Smooth muscle cell (in vitro differentiated cells): ENCODE results near the gene PALMD. TPM values are rescaled to one million over a fixed set of nuclear protein-coding genes. Genes with fewer than 3 reads are reported as not detected.

ENCODE experiments used
- DNase-seq: peaks from one replicate; lab custom pipeline; 2025; ENCODE audit not compliant: unreplicated experiment; lab: John Stamatoyannopoulos, UW
- H2AFZ ChIP-seq: fragments of 200-600 bp; sonication (generic); 2 replicates; pipeline ENCODE4 v1.6.0; 2016; ENCODE audit warnings: antibody characterized with exemption, low read depth, mild to moderate bottlenecking
- H3F3A ChIP-seq: fragments of 200-600 bp; sonication (generic); 2 replicates; pipeline ENCODE4 v1.6.0; 2017; ENCODE audit warnings: antibody characterized with exemption, low read depth
- H3K27ac ChIP-seq: fragments of 200-600 bp; sonication (generic); 2 replicates; pipeline ENCODE4 v1.5.1; 2016; ENCODE audit warnings: low read depth, mild to moderate bottlenecking
- H3K27me3 ChIP-seq: fragments of 200-600 bp; sonication (generic); 2 replicates; pipeline ENCODE4 v1.6.1; 2016; ENCODE audit warnings: low read depth, mild to moderate bottlenecking
- H3K36me3 ChIP-seq: fragments of 200-600 bp; sonication (generic); 2 replicates; pipeline ENCODE4 v1.5.1; 2016; ENCODE audit warnings: low read depth
- H3K4me1 ChIP-seq: fragments of 200-600 bp; sonication (generic); 2 replicates; pipeline ENCODE4 v1.5.1; 2016; ENCODE audit warnings: low read depth
- H3K4me2 ChIP-seq: fragments of 200-600 bp; sonication (generic); 2 replicates; pipeline ENCODE4 v1.6.0; 2016; ENCODE audit warnings: mild to moderate bottlenecking
- H3K4me3 ChIP-seq: fragments of 200-600 bp; sonication (generic); 2 replicates; pipeline ENCODE4 v1.5.1; 2016; ENCODE audit warnings: mild to moderate bottlenecking
- H3K79me2 ChIP-seq: fragments of 200-600 bp; sonication (generic); 2 replicates; pipeline ENCODE4 v1.6.0; 2016; ENCODE audit warnings: low read depth, mild to moderate bottlenecking
- H3K9ac ChIP-seq: fragments of 200-600 bp; sonication (generic); 2 replicates; pipeline ENCODE4 v1.6.0; 2016; ENCODE audit warnings: low read depth
- H3K9me3 ChIP-seq: fragments of 200-600 bp; sonication (generic); replicated peaks from 2 replicates; pipeline ENCODE4 v1.5.1; 2016; ENCODE audit warnings: low read depth
- H4K20me1 ChIP-seq: fragments of 200-600 bp; sonication (generic); 2 replicates; pipeline ENCODE4 v1.6.0; 2016; ENCODE audit warnings: low read depth
- WGBS: methylation state at CpG from one replicate; pipeline ENCODE4 v1.1.7; 2016; ENCODE audit warnings: low lambda C conversion rate; 5-methylcytosine and 5-hydroxymethylcytosine counted together
- polyA plus RNA-seq: library from polyadenylated mRNA; unstranded; fragments of >200 nt; fragmentation: Nextera tagmentation; extraction: Ambion mirVana; gene quantifications from 2 replicates; pipeline ENCODE4 v1.2.1, GENCODE V29; 2016
- total RNA-seq: library from RNA; depleted of rRNA; stranded (reverse); fragments of >200 nt; gene quantifications from 2 replicates; pipeline ENCODE4 v1.2.3, GENCODE V29; 2014
- TF ChIP-seq, protein P1 (sequence below): fragments of 200-600 bp; sonication (generic); IDR thresholded peaks from 2 replicates; pipeline ENCODE4 v1.5.1; 2017; ENCODE audit warnings: borderline replicate concordance, mild to moderate bottlenecking, antibody characterized with exemption; ENCODE audit not compliant: insufficient read depth, poor library complexity, severe bottlenecking

PALMD gene
- total and polyA plus RNA-seq, 2 experiments from 2014 or later, result 1.1 to 1.2 TPM

DNA sequence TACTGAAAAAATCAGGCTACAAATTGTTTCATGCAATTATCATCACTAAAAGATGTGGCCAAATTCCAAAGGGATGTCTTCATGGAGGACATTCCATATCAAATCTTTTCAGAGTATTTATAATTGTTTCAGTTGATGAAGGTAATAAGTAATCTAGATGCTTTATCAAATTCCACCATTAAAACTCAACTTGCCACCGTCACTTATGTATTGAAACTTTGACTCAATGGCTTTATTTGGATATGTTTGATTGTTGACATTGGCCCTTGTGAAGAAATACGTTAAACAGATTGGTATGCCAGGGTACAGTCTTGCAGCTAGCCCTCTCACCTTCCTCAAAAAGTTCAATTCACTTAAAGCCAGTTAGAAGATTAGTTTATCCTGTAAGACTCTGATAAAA lies 32.2 kb upstream of the PALMD start:
- H3F3A ChIP-seq, result no peaks in the 10 kb centered on the region
- no peaks in the 10 kb centered on the region for H3K9me3 ChIP-seq
- no peak overlapping the region for H2AFZ ChIP-seq
- H3K36me3 ChIP-seq, result no peaks in the 10 kb centered on the region
- TF ChIP-seq, protein P1, sequence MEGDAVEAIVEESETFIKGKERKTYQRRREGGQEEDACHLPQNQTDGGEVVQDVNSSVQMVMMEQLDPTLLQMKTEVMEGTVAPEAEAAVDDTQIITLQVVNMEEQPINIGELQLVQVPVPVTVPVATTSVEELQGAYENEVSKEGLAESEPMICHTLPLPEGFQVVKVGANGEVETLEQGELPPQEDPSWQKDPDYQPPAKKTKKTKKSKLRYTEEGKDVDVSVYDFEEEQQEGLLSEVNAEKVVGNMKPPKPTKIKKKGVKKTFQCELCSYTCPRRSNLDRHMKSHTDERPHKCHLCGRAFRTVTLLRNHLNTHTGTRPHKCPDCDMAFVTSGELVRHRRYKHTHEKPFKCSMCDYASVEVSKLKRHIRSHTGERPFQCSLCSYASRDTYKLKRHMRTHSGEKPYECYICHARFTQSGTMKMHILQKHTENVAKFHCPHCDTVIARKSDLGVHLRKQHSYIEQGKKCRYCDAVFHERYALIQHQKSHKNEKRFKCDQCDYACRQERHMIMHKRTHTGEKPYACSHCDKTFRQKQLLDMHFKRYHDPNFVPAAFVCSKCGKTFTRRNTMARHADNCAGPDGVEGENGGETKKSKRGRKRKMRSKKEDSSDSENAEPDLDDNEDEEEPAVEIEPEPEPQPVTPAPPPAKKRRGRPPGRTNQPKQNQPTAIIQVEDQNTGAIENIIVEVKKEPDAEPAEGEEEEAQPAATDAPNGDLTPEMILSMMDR, result no peak
- no peaks in the 10 kb centered on the region for H3K79me2 ChIP-seq
- H4K20me1 ChIP-seq, result no peaks in the 10 kb centered on the region
- no peak overlapping the region for H3K9ac ChIP-seq
- no peak overlapping the region for H3K4me2 ChIP-seq
- H3K27ac ChIP-seq, result no peak overlapping the region
- no peak overlapping the region for H3K4me3 ChIP-seq
- H3K27me3 ChIP-seq, result no peaks in the 10 kb centered on the region
- no peak for DNase-seq
- 91% methylated on average over 2 of the region's 2 CpGs for WGBS
- no peaks in the 10 kb centered on the region for H3K4me1 ChIP-seq

DNA sequence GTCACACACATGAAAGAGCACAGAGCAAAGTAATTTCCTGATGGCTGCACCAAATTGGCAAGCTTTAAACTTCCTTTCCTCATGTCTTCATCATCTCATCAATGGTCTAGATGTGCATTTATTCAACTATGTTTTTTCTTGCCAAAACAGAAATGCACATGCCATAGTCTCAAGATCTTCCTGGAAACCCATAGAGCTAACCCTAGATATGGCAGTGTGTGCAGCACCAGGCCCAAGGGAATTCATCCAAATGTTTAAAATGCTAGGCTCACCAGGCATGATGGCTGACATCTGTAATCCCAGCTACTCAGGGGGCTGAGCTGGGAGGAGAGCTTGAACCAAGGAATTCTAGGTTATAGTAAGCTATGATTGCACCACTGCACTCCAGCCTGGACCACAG lies 31.2 kb upstream of the PALMD start:
- TF ChIP-seq, protein P1, result no peak
- no peak overlapping the region for H3K4me3 ChIP-seq
- H4K20me1 ChIP-seq, result no peaks in the 10 kb centered on the region
- no peak overlapping the region for H3K4me2 ChIP-seq
- H3K79me2 ChIP-seq, result no peaks in the 10 kb centered on the region
- no peaks in the 10 kb centered on the region for H3F3A ChIP-seq
- no peaks in the 10 kb centered on the region for H3K36me3 ChIP-seq
- H3K9ac ChIP-seq, result no peak overlapping the region
- H3K27ac ChIP-seq, result no peak overlapping the region
- H3K27me3 ChIP-seq, result no peaks in the 10 kb centered on the region
- no peak overlapping the region for H2AFZ ChIP-seq
- no peaks in the 10 kb centered on the region for H3K9me3 ChIP-seq
- DNase-seq, result no peak
- H3K4me1 ChIP-seq, result no peaks in the 10 kb centered on the region

DNA sequence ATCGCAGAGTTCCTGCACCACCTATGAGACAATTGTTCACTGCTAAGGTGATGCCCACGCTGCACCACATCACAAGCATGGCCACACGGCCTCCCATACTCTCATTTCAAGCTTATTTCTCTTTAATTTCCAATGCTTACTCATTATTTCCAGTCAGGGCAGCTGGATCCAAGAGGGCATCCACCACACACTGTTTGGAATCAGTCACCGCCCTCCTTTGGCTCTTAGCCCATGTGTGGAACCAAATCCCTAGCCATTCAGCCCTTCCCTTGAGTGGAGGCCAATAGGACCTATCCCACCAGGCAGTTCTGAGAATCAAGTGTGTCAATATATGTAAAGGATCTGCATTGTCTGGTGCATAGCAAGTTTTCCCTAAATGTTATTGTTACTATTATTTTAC lies 26.3 kb upstream of the PALMD start:
- Histone ChIP-seq H3K27ac (no peak overlapping the region), H3K27me3 (no peaks in the 10 kb centered on the region), H3F3A (no peaks in the 10 kb centered on the region), H3K36me3 (no peaks in the 10 kb centered on the region), H4K20me1 (no peaks in the 10 kb centered on the region), H2AFZ (no peak overlapping the region), H3K9me3 (no peaks in the 10 kb centered on the region), H3K4me3 (no peak overlapping the region), H3K9ac (no peak overlapping the region), H3K4me2 (no peak overlapping the region), H3K4me1 (no peaks in the 10 kb centered on the region), H3K79me2 (no peaks in the 10 kb centered on the region)
- WGBS, result 93% methylated on average over 4 of the region's 4 CpGs
- TF ChIP-seq, protein P1, result no peak
- no peak for DNase-seq

DNA sequence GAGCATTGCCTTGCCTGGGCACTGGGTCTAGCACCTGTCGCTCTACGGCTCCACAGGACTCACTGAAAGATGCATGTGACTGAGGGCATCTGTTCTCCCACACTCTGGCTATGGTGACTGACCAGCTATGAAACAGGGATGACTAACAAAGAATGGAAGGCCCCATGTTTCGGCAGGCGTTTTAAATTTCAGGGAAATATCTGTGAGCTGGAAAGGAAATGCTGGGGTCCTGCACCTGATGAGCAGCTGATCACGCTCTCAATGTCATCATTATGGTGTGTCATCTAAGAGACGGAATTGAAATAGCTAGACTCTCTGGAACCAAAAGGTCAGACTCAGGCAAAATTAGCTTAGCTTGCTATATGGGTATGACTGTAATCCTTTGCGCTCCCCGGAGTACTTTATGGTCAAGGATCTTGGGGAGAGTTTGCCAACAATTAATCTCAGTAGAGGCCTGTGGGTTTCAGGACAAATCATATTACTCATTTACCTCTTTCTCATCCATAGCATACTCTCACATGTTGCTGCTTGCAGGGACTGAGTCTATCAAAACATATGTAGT lies 24.5 kb upstream of the PALMD start:
- H3K4me1 ChIP-seq, result no peaks in the 10 kb centered on the region
- H3K27ac ChIP-seq, result no peak overlapping the region
- no peak overlapping the region for H3K4me3 ChIP-seq
- no peaks in the 10 kb centered on the region for H4K20me1 ChIP-seq
- no peaks in the 10 kb centered on the region for H3K9me3 ChIP-seq
- WGBS, result 95% methylated on average over 8 of the region's 8 CpGs
- H3K9ac ChIP-seq, result no peak overlapping the region
- no peaks in the 10 kb centered on the region for H3K36me3 ChIP-seq
- no peaks in the 10 kb centered on the region for H3K27me3 ChIP-seq
- H2AFZ ChIP-seq, result no peak overlapping the region
- DNase-seq, result no peak
- H3K79me2 ChIP-seq, result no peaks in the 10 kb centered on the region
- no peak overlapping the region for H3K4me2 ChIP-seq
- H3F3A ChIP-seq, result no peaks in the 10 kb centered on the region
- TF ChIP-seq, protein P1, result no peak
